GM12873 (cell line): Measurements from ENCODE around the gene ABCA5.

Source experiments
- TF ChIP-seq, protein P1 (sequence below): IDR thresholded peaks from 2 replicates; pipeline ENCODE4 v1.5.1; 2012; ENCODE audit warnings: low read depth, mild to moderate bottlenecking, moderate library complexity, low read length, control low read depth; ENCODE audit not compliant: insufficient read depth; ENCODE audit errors: missing control alignments

The ABCA5 gene

DNA sequence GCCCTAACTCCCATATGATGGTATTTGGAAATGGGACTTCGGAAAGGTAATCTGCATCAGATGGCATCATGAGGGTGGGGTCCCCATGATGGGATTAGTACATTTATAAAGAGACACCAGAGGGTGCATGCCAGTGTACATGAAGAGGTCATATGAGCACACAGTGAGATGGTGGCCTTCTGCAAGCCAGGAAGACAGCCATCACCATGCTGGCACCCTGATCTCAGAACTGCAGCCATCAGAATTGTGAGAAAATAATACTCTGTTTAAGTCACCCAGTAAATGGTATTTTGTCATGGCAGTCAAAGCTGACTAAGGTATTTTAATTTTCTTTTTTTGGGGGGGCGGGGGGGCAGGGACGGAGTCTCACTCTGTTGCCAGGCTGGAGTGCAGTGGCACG is 51.2 kb downstream of the ABCA5 start:
- TF ChIP-seq, protein P1, sequence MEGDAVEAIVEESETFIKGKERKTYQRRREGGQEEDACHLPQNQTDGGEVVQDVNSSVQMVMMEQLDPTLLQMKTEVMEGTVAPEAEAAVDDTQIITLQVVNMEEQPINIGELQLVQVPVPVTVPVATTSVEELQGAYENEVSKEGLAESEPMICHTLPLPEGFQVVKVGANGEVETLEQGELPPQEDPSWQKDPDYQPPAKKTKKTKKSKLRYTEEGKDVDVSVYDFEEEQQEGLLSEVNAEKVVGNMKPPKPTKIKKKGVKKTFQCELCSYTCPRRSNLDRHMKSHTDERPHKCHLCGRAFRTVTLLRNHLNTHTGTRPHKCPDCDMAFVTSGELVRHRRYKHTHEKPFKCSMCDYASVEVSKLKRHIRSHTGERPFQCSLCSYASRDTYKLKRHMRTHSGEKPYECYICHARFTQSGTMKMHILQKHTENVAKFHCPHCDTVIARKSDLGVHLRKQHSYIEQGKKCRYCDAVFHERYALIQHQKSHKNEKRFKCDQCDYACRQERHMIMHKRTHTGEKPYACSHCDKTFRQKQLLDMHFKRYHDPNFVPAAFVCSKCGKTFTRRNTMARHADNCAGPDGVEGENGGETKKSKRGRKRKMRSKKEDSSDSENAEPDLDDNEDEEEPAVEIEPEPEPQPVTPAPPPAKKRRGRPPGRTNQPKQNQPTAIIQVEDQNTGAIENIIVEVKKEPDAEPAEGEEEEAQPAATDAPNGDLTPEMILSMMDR, result no peak

DNA sequence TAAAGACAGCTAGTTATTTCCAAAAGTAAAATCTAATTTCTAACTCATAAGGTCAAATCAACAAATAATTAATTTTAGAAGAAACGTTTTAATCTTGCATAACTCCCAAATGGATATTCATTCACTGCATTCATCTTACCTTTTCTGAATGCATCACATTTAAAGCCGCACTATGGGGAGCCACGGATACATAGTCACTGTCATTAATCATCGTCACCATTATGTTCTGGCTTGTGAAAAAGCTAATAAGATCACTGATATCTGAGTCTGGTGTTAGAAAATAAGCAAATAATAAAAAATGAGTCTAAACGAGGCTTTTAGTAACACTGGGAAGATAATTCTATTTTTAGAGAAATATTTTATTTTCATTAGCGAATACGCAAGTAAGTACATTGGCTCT is 55.9 kb downstream of the ABCA5 start:
- TF ChIP-seq, protein P1, result no peak

DNA sequence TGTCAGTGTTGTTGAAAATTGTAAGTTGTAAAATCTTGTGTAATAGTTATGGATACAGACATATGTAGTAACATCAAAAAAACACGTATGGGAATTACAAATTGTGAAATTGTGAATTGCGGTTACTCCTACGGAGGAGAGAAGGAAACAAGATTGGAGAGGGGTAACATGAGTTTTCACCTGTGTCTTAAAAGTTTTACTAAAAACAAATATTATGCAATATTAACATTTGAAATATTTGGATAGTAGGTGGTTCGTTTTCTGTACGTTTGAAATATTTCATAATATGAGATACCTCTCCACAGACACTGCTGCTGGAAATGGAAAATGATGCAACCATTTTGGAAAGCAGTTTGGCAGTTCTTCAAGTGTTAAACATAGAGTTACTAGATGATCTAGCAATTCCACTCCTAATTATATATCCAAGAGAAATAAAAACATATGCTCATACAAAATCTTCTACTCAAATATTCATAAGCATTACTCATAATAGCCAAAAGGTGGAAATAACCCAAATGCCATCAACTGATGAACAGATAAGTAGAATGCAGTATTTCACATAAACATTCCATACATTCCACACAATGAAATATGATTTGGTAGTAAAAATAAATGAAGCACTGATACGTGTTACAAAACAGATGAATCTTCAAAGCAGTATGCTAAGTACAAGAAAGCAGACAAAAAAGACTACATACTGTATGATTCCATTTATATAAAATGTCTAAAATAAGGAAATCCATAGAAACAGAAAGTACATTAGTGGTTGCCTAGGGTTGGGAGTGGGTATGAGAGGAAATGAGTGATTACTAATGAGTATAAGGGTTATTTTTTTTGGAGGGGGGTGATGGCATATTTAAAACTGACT is 57.6 kb downstream of the ABCA5 start:
- TF ChIP-seq, protein P1, result no peak

DNA sequence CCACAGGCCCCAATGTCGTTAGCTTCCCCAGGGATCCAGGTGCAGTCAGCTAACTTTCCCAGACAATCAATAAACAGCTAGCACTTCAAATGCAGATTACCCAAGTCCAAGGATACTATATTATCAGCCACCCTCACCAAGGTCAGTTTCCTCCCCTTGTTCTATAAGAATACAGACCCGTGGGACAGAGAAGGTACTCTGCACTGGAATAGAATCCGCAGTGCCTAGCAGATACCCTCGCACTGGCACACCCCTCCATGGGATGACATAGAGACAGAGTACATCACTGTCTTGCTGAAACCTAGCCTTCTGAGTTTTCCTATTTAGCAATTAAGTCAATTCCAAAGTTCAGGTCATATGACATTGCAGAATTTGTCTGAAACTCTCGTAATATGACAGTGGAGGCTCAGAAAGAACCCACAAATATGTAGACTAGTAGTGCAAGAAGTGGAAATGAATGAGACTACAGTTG is 58.4 kb downstream of the ABCA5 start:
- TF ChIP-seq, protein P1, result no peak

DNA sequence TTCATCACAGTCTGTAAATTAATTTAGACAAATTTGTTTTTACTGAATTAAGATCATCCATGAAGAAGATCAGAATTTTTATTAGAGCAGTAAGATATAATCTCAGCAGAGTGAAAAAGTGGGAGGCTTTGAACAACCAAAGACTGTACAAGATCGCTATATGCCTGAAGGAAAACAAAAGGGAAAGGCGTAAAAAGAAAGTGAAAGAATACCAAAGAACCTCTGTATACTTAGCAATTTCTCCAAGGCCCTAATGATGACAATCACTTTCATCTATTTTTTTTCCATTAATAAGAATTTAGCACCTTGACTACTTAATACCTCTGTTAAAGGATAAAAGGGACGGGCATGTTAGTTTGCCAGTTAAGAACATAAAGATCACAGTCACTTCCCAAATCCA is 59.7 kb downstream of the ABCA5 start:
- TF ChIP-seq, protein P1, result no peak

DNA sequence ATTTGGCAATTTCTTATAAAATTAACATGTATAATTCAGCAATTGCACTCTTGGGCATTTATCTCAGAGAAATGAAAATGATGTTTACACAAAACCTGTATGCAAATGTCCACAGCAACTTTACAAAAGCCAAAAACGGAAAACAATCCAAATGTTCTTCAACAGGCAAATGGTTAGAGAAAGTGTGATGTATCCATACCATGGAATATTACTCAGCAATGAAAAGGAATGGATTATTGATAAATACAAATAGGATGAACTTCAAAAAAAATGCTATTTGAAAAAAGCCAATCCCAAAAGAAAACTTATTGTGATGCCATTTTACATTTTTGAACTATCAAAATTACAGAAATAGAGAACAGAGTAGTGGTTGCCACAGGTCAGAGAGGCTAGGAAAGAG is 61.1 kb downstream of the ABCA5 start:
- TF ChIP-seq, protein P1, result no peak

DNA sequence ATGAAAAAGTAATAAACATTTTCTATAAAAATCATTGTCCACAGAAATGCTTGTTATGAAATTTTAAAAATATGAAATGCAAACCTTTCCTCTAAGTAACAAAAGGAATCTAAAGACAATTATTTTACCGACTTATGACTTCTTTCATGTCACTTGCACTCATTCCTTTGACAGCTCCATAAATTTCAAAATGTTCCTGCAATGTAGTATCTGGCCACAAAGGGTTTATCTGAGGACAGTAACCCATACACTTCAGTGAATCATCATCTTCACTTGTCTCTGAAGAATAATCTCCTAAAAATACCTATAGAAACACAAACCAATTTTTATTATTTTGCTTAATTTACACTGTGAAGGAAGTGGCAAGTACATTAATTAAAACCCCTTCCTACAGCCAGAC is 72.7 kb downstream of the ABCA5 start:
- TF ChIP-seq, protein P1, result no peak
